ENCODE measurements around the gene LHX3. TPM values are rescaled to one million over a fixed set of nuclear protein-coding genes. Genes with fewer than 3 reads are reported as not detected.

The LHX3 gene
- total RNA-seq, 1 donor from 2014 or later: not detected

DNA sequence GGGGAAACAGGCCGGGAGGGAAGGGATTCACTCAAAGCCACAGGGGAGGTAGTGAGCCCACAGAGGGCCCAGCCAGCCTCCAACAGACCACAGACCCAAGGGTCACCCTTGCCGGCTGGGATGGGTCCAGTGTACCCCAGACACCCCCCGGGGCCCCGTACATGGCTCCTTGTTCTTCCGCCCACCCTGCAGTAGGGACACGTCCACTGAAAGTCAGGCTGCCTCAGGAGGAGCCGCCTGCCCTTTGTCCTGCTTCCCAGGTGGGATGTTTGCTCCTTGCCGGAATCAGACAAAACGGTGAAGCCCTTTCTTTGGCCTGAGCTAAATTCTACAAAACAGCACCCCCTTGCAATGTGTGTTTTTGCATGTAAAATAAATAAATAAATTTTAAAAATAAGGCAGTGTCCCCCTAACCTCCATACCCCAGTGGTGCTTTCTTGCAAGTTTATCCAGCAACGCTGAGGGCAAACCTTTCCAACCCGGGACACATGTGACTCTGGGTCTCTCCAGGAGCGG lies 25.8 kb downstream of the LHX3 start:
- intact Hi-C loops (cut with micrococcal nuclease): no loop called here

- intact Hi-C loops (cut with micrococcal nuclease): no loop called here
Observed at GRCh38 chr9:136178773-136179075, 26.2 kb downstream of the LHX3 start.

DNA sequence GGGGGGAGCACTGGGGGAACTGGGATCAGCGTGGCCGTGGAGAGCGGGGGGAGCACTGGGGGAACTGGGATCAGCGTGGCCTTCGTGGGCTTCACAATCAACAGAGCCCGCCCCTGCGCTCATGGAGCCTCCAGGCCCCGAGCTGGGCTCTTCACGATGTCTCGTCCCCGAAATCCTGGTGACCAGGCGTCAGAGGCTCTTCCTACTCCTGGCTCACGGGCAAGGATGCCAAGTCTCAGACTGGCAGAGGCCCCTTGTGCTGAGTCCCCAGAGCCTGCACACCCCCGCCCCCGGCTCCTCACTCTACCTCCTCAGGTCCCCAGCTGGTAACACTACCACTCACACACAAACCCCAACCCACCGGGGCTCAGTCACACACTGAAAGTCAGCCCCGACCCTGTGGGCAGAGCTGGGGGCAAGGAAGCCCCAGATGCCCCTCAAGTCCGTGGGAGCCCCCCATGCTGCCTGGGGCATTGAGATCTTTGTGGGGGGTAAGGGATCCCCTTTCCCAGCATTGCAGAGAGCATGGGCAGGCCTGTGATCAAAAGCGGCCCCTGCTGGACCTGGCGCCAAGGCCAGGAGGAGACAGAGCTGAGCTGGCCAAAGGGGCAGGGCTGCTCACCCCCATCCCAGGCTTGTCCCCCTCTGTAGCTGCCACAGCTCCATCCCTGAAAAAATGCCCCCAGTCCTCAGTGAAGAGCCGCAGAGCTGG lies 26.7 kb downstream of the LHX3 start:
- intact Hi-C loops (cut with micrococcal nuclease): no loop called here

- intact Hi-C loops (cut with micrococcal nuclease): no loop called here
Observed at GRCh38 chr9:136177224-136177623, 27.7 kb downstream of the LHX3 start.

GRCh38 chr9:136175616-136176197 lies 29.2 kb downstream of the LHX3 start:
- intact Hi-C loops (cut with micrococcal nuclease): no loop called here

DNA sequence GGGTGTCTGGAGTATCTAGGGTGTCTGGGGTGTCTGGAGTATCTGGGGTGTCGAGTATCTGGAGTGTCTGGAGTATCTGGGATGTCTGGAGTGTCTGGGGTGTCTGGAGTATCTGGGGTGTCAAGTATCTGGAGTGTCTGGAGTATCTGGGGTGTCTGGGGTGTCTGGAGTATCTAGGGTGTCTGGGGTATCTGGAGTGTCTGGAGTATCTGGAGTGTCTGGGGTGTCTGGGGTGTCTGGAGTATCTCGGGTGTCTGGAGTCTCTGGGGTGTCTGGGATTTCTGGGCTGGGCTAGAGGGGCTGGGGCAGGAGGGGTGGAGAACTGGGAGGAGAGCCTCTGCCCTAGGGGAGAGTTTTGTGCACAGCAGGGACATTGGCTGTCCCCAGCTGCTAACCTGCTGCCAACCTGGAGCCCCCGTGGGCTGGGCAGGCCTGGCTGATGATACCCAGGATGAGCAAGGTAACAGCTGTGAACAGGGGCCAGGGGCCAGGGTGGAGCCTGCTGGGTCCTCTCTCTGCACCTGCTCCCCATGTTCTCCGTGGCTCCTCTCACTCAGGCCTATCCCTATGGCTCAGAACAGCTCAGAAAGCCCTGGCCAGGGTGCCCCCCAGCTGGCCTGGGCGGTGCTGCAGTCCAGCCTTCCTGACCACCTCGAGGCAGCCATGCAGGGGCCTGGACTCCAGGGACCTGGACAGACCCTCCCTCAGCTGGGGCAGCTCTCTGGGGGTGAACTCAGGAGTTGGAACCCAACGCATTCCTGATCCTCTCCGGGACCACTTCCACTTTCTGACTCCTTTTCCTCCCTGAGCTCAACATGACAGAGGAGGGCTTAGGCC lies 29.9 kb downstream of the LHX3 start:
- intact Hi-C loops (cut with micrococcal nuclease): no loop called here

DNA sequence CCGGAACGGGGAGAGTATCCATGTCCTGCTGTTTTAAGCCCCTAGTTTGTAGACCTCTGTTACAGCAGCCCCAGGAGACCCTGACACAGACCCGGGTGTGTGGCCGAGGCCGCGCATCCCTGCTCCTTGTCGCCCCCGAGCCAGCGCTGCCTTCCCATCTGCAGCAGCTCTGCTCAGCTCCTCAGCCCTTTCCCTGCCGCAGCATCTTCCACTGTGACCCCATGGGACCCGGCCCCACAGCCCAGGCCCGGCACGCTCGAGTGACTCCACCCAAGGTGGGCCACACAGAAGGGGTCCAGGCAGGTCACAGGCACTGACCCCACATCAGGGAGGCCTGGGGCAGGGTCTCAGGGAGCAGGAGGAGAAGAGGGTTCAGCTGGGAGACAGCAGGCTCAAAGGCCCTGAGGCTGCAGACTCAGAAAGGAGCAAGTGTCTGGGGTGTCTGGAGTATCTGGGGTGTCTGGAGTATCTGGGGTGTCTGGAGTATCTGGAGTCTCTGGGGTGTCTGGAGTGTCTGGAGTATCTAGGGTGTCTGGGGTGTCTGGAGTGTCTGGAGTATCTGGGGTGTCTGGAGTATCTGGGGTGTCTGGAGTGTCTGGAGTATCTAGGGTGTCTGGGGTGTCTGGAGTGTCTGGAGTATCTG lies 31.2 kb downstream of the LHX3 start:
- intact Hi-C loops (cut with micrococcal nuclease): no loop called here

GRCh38 chr9:136172412-136173079 lies 32.4 kb downstream of the LHX3 start:
- intact Hi-C loops (cut with micrococcal nuclease): no loop called here

DNA sequence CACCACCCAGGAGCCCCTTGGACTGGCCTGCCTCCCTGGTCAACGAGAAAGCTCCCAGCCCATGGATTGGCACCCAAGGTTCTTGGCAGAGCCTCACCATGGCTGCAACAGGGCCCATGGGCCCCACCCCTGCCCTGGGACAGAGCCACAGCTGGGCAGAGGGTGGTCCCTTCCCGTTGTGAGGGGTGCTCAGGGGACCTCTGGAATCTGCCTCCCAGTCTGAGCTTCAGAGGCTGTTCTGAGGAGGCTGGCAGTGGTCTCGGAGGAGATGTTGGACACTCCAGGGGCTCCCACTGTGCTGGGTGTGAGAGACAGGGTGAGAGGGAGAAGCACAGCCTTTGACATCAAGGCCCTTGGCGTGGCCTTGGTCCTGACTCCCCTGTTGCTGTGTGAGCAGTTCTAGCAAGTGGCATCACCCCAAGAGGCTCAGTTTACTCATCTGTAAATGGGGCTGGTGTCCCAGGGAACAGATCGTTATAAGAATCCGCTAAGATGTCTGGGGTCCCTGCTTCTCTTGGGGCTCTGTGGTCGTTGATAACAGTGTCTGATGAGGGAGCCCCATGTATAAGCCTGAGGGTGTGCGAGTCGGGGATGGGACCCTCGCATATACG lies 33.0 kb downstream of the LHX3 start:
- intact Hi-C loops (cut with micrococcal nuclease): no loop called here

DNA sequence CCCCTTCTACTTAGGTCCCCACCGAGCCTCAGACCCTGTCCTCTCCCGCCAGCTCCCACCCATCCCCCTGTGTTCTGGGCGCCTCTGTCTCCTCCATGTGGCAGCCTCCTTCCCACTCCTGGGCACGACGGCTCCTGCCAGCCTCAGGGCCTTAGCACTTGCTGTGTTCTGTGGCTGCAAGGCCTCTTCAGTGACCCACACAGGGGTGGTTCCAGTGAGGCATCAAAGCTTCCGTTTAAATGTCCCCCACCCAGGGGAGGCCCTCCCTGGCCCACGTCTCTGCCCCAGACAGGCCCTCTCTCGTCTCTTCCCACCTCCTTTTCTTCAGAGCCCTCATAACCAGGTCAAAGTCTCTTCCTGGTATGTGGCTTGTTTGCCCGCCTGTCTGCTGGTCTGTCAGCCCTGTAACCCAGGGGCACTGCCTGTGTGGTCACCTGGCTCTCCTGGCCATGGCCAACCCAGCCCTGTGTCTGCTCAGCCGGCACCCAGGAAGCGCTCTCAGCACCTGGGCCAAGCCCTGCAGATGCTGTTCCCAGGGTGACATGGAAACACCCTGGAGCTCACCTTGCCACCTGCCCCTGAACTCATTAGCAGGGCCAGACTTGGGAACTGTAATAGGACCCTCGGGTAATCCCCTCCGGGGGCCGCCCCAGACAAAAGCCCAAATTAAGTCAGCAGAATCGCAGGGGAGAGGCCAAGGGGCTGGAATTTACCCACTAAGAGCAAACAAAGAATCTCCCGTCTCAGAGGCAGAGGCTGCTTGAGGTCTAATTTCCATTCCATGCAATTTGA lies 33.7 kb downstream of the LHX3 start:
- intact Hi-C loops (cut with micrococcal nuclease): no loop called here

- intact Hi-C loops (cut with micrococcal nuclease): loop anchor here (1.0 kb wide), 1 partner anchor 113 kb away; no protein-coding TSS in a partner anchor
Observed at GRCh38 chr9:136170006-136170901, 34.7 kb downstream of the LHX3 start.

DNA sequence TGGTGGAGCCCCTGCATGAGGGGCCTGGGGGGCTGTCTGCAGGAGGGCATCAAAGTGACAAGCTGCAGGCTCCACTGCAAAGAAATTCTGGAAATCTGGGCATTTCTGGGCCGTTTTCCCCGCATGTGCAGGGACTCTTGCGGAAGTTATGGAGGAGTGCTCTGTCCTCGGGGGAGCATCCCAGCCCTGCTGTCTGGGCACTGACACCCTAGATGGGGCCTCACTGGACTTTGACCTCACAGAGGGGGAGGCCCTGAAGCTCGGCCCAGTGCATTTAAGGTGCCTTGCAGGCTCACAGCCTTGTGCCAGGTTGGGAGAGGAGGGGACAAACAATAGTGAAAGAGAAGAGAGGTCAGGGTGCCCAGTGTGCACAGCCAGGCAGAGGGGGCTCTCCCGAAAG lies 35.4 kb downstream of the LHX3 start:
- intact Hi-C loops (cut with micrococcal nuclease): no loop called here

DNA sequence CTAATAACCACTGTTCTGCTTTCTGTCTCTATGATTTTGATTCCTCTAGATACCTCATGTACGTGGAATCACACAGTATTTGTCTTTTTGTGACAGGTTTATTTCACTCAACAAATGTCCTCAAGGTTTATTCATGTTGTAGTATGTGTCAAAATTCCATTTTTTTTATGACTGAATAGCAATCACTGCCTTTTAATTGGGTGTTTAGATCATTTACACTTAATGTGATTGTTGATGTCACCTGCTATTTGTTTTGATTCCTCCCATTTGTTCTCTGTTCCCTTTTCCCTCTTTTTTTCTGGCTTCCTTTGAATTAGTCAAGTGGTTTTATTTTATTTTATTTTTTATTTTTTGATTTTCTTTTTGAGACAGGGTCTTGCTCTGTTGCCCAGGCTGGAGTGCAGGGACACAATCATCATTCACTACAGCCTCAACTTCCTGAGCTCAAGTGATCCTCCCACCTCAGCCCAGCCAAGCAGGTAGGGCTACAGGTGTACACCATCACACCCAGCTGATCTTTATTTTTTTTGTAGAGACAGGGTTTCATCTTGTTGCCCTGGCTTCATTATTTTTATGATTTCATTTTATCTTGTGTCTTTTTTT lies 41.6 kb downstream of the LHX3 start:
- intact Hi-C loops (cut with micrococcal nuclease): no loop called here

- intact Hi-C loops (cut with micrococcal nuclease): no loop called here
Observed at GRCh38 chr9:136160995-136161610, 43.8 kb downstream of the LHX3 start.

DNA sequence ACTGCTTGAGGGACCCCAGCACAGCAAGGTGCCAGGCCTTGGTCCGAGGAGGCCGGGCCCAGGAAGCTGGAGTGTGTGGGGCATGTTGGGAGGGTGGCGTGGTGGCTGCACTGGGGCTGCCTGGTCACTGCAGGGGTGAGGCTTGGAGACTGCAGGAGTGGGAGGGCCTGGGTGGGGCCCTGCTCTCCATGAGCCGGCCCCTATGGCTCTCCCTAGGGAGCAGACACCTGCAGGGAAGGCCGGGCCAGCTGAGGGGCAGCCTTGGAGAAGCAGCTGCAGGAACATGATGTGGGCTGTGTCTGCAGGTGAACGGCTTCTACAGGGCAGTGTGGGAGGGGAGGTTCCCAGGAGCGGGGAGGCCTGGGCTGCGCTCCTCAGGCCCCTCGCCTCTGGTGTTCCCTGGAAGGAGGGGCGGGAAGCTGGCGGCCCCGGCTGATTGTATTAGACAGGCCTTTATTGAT lies 44.5 kb downstream of the LHX3 start:
- intact Hi-C loops (cut with micrococcal nuclease): no loop called here

- intact Hi-C loops (cut with micrococcal nuclease): no loop called here
Observed at GRCh38 chr9:136159851-136160250, 45.1 kb downstream of the LHX3 start.

- intact Hi-C loops (cut with micrococcal nuclease): no loop called here
Observed at GRCh38 chr9:136157477-136158265, 47.3 kb downstream of the LHX3 start.

Data from T-helper 2 cell treated with Interferon-gamma antibody and Interleukin-4, amounts not matched to agents 100 ng/mL and 5 ng/mL, for 36 hours (primary cell).